Epithelial cell of esophagus (primary cell): ENCODE results near the gene CD79A.

ENCODE experiments used
- DNase-seq: peaks from one replicate; pipeline ENCODE4 v3.0.0; 2010; ENCODE audit warnings: low read depth
- H3K4me3 ChIP-seq: 2 replicates; pipeline ENCODE4 v1.5.1; 2011; ENCODE audit warnings: mild to moderate bottlenecking, low read length, control low read depth
- CTCF ChIP-seq: IDR thresholded peaks from 2 replicates; pipeline ENCODE4 v1.5.1; 2011; ENCODE audit warnings: low read depth, mild to moderate bottlenecking, low read length, control low read depth, inconsistent platforms; ENCODE audit not compliant: insufficient read depth; ENCODE audit errors: missing control alignments

The CD79A gene

DNA sequence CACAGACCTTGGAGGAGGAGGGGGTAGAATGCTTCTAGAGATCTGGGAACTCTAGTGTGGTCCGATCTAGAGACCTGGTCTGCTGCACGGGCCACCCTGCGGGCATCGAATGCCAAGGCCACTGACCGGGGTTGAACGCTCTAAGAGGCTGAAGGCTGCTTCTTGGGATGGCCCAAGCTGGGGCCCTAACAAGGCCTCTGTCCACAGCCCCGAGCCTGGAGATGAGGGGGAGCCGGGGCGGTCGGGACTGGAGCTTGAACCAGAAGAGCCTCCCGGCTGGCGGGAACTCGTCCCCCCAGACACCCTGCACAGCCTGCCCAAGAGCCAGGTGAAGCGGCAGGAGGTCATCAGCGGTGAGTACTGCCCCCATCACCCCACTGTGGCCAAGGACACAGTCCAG lies 21.2 kb downstream of the CD79A start:
- TF ChIP-seq CTCF: no peak
- H3K4me3 ChIP-seq: no peak overlapping the region
- no peak for DNase-seq

- no peak overlapping the region for H3K4me3 ChIP-seq
- DNase-seq: no peak
- no peak for TF ChIP-seq CTCF
Observed at GRCh38 chr19:41901707-41902360, 24.8 kb downstream of the CD79A start.

- DNase-seq: no peak
- no peak overlapping the region for H3K4me3 ChIP-seq
- TF ChIP-seq CTCF: no peak
Observed at GRCh38 chr19:41902594-41902993, 25.5 kb downstream of the CD79A start.

DNA sequence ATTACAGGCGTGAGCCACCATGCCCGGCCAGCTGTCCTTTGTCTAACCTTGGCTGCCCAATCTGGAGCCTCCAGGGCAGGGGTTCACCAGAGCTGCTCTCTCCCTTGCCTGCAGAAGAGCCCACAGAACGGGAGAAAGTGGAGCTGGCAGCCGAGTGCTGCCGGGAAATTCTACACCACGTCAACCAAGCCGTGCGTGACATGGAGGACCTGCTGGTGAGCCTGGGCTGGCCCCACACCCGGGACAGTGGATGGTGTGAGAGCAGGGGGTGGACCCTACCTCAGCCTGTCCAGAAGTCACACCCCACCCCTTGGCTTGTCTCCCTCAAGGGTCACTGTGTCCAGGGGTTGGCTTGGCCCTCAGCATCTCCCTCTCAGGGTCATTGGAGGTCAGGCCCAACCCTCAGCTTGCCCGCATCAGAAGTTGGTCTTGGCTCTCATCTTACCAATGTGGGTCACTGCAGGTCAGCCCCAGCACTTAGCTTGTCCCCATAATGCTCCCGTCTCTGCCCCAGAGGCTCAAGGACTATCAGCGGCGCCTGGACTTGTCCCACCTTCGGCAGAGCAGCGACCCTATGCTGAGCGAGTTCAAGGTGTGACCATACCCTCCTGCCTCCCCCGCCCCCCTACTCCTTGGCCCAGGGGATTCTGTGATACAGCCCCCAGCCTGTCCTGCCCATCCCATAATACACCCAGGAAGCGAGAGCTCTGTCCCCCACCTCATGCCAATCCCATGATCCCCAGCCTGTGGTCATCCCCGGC lies 26.3 kb downstream of the CD79A start:
- no peak for TF ChIP-seq CTCF
- H3K4me3 ChIP-seq: no peak overlapping the region

GRCh38 chr19:41904118-41904870 lies 27.2 kb downstream of the CD79A start:
- DNase-seq: peak; percentile 48
- TF ChIP-seq CTCF: no peak
- H3K4me3 ChIP-seq: no peak overlapping the region

More for the DNA sequence above, 26.3 kb downstream of the CD79A start:
- DNase-seq: no peak

- no peak overlapping the region for H3K4me3 ChIP-seq
- TF ChIP-seq CTCF: no peak
Observed at GRCh38 chr19:41905273-41906002, 28.4 kb downstream of the CD79A start.

More at GRCh38 chr19:41905273-41906002, 28.4 kb downstream of the CD79A start:
- no peak for DNase-seq
